GM19463 (cell line): ENCODE data around the gene CACNG4.

Experiments used
- ATAC-seq: cut with Tn5 transposase; IDR thresholded peaks from one replicate; pipeline ENCODE4 v1.9.1; 2021; ENCODE audit warnings: mild to moderate bottlenecking, moderate library complexity; ENCODE audit not compliant: unreplicated experiment

The CACNG4 gene

DNA sequence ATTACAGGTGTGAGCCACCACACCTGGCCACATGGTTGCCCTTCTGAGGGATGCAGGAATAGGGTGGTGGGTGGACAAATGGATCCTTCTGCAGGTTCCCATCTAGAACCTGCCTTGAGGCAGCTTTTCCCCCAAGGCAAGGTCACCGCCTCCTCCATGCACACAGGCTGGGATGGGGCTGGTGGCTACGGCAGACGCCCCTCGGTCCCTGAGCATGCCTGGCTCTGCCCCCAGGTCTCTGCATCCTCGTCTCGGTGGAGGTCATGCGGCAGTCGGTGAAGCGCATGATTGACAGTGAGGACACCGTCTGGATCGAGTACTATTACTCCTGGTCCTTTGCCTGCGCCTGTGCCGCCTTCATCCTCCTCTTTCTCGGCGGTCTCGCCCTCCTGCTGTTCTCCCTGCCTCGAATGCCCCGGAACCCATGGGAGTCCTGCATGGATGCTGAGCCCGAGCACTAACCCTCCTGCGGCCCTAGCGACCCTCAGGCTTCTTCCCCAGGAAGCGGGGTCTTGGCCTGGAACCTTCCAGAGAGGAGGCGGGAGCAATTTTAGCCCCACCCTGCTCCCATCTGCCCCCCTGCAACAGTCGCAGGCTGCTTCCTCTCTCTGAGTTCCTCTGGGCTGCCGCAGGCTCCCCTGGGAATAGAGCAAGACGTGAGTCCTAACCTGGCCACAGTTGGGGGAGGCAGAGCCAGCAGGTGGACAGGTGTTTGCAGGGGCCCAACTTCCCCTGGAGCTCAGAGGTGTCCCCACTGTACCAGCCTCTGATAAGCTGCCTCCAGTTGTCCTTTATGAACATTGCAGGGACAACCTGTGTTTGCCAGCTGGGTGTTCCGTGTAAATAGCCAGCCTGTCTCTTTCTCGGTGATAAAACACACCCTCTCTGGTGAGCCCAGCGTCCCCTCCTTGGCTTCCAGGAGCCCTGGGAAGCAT is 91.6 kb downstream of the CACNG4 start:
- ATAC-seq, result no peak

GRCh38 chr17:67056746-67057490 is 92.4 kb downstream of the CACNG4 start:
- ATAC-seq, result no peak

DNA sequence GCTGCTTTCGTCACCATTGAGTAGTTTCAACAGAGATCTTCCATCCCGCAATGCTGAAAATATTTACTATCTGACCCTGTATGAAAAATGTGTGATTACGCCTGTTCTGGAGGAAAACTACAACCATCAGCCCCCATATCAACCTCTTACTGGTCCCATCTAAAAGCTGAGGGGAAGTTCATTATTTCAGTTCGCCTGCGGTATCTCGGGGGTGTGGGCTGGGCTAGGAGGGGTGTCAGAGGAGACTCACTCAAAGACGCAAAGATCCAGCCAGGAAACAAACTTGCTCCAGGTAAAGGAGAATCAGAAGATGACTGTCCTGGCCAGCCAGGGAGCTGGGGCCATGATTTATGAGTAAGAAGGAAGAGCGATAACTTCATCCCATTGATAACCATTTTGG is 93.5 kb downstream of the CACNG4 start:
- ATAC-seq, result no peak

- ATAC-seq, result no peak
These were observed 94.9 kb downstream of the CACNG4 start for GRCh38 chr17:67059372-67059771.

GRCh38 chr17:67063141-67063540 is 98.6 kb downstream of the CACNG4 start:
- no peak for ATAC-seq

DNA sequence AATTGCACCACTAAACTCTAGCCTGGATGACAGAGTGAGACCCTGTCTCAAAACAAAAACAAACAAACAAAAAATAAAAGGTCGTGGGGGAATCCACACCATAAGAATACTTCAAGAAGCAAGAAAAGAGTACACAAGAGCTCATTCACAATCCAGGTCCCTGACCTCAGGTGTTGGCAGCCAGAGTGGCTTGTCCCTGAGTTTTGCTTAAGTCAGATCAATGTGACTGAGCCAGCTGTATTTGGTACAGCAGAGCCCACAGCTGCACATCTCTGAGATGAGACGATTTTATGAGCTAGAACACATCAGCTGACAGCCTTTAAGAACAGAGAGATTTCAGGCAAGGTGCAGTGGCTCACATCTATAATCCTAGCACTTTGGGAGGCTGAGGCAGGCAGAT is 102.2 kb downstream of the CACNG4 start:
- ATAC-seq, result no peak

- no peak for ATAC-seq
These were observed 103.3 kb downstream of the CACNG4 start for GRCh38 chr17:67067571-67068482.

GRCh38 chr17:67068999-67069398 is 104.5 kb downstream of the CACNG4 start:
- ATAC-seq, result no peak

GRCh38 chr17:67069603-67070136 is 105.2 kb downstream of the CACNG4 start:
- no peak for ATAC-seq

- ATAC-seq, result no peak
These were observed 107.1 kb downstream of the CACNG4 start for GRCh38 chr17:67071595-67071994.

- no peak for ATAC-seq
These were observed 108.4 kb downstream of the CACNG4 start for GRCh38 chr17:67072885-67073284.

DNA sequence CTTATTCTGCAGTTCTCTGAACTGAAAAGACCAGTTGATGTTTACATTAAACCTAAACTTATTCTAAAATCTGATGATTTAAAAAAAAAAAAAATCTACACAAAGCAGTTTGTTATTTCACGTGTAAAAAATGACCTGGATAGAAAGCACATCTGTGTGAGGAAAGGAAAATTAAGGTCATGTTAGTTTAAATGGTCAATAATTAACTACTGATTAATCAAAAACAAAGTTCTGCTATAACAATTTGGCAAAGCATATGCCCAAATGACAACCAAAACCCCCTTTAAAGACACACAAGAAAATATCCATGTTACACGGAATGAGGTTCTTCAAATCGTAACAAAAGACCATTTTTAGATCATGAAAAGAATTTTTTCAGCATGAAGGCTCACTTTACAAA is 110.3 kb downstream of the CACNG4 start:
- ATAC-seq, result no peak

GRCh38 chr17:67076290-67076689 is 111.8 kb downstream of the CACNG4 start:
- no peak for ATAC-seq

DNA sequence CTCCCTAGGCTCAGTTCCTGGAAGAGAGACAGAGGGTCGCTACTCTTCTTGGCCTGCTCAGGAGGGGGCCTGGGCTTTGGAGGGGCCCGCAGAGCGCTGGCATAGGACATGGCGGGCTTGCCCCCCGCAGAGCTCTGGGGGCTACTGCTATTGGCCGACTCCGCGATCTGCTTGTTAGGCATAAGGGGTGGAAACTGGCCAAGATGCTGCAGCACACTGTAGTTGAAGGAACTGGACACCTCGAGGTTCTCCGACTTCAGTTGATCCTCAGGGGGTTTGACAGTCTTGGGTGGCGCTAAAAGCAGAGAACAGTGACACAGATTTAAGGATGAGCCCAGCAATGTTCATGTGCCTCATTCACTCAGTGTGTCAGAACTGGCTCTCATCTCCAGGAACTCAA is 113.8 kb downstream of the CACNG4 start:
- ATAC-seq, result no peak

DNA sequence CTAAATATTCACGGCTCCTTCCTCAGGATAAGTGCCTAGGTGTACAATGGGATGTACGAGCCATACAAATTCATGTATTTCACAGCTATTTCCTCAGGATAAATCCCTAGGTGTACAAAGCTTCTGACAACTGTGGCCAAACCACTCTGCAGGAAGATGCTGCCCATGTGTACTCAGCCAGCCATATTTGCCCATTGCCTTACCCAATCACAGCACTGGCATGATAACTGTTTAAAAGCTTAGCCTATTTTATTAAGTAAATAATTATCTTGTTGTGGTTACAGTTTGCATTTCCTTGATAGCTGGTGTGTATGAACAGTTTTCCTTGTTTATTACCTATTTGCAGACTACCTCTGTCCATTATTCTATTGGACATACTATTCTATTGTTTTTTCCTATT is 115.0 kb downstream of the CACNG4 start:
- no peak for ATAC-seq

- ATAC-seq, result no peak
These were observed 116.3 kb downstream of the CACNG4 start for GRCh38 chr17:67080804-67081203.

DNA sequence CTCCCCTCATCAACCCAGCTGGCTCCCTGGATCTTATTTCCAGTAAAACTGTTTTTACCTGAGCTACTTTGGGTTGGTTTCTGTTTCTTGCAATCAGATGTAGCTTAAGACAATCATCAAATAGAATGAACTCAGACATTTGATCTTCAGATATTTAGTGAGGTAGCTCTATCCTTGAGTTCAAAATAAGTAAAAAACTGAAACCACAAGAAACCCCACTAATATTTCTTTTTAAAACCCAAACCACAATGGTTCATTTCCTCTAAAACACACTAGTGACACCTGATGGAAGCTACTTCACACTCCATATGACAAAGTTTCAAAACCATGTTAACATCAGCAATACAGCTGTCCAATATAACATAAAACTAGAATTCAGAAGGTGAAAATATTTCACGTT is 117.6 kb downstream of the CACNG4 start:
- no peak for ATAC-seq
